Activated effector memory CD4-positive, alpha-beta T cell treated with Interleukin-2 at 50 U/mL for 16 hours (primary cell): ENCODE results near the gene DCST2.
A peak's percentile ranks its signal among the peaks of the same experiment; 100 is the strongest.

Experiments used
- DNase-seq: peaks from one replicate; pipeline ENCODE4 v3.0.0-alpha.2; 2020

DCST2 gene

DNA sequence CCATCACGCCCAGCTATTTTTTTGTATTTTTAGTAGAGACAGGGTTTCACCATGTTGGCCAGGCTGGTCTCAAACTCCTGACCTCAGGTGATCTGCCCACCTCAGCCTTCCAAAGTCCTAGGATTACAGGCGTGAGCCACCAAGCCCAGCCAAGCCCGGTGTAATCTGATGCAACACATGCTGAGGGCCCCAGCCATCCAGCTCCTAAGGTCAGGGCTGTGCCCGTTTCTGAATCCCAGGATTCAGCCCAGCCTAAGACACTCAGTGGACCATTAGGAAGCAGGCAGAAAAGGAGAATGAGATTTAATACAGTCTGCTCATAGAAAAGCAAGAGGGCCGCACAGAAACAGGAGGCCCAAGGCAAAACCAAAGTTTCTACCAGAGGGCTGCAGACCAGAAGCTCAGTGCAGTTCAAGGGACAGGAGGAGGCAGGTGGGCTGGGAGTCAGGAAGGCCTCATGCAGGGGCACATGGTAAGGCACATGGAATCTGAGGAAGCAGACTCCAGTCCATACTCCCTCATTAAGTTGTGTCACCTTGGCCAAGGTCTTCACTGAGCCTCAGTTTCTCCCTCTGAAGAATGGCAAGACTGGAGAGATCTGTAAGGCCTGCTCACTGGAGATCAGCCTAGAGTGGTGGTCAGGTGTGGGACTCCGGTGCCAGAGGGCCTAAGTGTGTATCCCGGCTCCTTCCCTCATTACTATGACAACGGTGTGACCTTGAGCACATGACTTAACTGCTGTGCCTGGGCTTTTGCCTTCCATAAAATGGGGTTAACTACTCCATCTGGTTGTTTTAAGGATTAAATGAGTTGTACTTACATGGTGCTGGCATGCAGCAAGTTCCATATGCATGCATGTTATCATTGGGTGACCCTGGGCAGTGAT lies 15.1 kb upstream of the DCST2 start:
- no peak for DNase-seq

DNA sequence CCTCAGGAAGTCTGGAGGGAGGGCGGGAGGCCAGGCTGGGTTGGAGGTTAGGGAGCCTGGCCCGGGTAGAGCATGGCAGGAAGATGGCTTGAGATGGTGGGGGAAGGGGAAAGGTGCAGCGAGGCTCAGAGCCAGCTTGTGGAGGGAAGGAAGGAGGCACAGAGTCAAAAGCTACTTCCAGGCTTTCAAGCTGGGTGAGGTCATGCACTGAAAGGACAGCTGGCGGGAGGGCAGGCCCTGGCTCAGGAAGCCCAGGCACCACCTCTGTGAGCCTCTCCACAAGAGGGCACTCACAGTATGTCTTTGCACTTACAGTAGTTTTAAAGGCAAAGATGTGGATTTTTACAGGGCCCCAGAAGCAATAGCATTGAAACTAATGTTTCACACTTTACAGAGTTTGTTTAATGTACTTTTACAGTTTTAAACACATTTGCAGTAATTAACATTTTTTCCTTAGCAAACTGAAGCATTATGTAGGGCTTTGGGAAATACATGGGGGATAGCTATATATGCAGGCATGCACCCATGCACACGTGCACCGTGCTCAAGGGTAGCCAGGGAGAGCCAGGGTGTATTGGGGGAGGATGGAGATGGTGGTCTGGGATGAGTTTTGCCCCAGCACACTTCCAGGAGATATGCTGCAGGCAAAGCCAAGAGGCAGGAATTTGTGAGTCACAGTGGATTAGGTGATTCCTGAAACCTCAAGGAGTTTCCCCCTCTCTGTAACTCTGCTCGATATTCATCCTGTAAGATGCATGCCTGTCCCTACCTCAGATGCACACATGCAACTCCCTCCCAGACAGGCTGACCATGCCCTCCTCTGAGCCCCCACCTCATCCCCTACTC lies 11.5 kb upstream of the DCST2 start:
- peak; percentile 47 for DNase-seq

DNA sequence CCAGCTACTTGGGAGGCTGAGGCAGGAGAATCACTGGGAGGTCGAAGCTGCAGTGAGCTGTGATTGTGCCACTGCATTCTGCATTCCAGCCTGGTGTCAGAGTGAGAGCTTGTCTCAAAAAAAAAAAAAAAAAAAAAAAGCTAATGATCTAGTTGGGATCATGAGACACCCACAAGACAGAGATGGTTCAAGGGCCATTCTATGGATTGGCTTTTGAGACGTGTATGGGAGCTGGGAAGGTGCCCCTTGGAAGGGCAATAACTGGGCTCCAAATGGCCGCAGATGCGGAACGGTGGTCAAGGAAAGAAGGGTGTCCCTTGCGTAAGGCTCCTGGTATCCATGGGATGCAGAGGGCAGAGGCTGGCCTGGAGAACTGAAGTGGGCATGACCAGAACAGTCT lies 10.8 kb upstream of the DCST2 start:
- DNase-seq = no peak

DNA sequence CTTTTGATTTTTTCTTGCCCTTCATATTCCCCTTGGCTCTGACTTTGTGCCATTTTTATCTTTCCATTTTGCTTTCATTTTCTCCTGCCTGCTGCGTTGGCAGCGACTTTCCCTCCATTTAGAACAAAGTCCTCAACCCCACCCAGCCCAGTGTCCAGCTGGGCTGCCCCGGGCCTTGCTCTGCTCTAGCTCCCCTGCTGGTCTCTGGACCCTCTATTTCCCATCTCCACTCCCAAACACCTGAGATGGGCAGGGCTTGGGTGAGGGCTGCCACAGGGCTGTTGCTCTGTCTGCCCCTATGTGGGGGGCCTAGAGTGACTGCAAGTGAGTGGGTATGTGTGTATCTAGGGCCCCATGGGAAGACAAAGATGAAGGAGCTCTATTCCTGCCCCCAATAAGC lies 10.2 kb upstream of the DCST2 start:
- DNase-seq = no peak

DNA sequence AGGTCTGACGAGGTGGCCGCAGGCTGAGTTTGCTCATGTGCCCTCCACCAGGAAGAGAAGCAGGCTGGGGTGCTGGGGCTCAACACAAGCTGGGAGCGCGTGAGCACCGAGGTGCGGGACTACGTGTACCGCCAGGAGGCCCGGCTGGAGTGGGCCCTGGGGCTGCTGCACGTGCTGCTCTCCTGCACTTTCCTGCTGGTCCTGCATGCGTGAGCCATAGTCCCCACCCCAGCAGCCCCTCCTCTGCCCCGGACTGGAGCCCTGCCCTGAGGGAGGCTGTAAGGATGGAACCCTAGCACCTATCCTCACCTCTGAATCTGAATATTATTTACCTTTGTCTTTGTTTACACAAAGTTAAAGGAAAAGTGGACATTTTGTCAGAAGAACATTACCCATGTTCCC lies 9.7 kb upstream of the DCST2 start:
- DNase-seq = no peak

DNA sequence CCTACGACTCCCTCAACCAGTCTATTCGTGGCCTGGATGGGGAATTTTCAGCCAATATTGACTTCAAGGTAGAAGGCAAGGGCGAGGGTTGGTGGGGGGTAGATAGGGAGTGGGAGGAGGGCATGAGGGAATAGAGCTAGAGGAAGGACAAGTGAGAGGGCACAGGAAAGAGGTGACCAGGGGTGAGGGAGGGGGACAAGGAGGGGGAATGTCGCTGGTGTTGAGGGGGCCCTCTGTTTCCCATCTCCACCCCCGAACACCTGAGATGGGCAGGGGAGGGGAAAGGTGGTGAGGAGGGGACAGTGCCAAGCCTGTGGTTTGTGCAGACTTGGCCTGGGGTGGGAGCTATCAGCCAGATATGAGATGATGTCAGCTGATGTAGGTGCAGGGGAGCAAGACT lies 9.2 kb upstream of the DCST2 start:
- DNase-seq = no peak

DNA sequence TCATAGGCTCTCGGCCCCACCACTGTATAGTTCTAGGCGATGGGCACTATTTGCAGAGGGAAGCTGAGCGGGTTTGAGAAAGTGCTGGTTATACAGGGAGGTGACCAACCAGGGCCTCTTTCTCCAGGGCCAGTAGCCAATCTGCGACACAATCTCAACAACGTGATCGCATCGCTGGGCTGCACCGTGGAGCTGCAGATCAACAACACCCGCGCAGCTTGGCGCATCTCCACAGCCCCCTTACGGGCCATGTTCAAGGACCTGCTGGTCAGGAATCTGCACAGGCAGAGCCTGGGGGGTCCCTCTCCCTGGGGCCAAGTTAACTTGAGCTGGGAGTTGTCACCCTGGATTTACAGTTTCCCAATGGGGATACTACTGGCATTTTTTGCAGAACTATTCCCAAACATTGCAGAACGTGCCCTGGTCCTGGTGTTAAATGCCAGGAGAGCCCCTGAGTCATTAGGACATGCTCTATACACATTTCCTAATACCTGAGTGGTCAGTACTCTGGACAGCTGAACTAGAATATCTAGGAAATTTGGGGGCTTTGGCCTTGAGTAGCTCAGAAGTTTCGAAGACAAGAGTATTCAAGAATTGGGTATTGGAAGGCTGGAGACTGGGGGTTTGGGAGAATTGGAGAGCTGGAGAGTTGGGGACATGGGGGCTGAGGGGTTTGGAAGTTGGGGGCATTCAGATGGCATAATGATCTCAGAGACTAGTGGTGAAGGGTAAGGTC lies 6.9 kb upstream of the DCST2 start:
- DNase-seq = no peak

DNA sequence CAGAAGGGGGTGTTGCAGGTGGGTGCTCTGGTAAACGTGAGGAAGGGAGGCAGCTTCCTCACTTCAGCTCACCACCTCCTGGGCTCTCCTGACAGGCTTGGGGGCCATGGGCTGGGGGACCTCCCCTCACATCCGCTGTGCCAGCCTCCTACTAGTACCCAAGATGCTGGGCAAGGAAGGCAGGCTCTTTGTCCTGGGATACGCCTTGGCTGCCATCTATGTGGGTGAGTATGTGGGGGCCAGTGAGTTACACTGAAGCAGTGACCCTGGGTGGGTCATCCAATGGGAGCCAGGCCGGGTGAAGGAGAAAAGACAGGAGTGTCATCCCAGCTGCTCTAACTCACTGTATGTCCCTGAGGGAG lies 5.7 kb upstream of the DCST2 start:
- no peak for DNase-seq

DNA sequence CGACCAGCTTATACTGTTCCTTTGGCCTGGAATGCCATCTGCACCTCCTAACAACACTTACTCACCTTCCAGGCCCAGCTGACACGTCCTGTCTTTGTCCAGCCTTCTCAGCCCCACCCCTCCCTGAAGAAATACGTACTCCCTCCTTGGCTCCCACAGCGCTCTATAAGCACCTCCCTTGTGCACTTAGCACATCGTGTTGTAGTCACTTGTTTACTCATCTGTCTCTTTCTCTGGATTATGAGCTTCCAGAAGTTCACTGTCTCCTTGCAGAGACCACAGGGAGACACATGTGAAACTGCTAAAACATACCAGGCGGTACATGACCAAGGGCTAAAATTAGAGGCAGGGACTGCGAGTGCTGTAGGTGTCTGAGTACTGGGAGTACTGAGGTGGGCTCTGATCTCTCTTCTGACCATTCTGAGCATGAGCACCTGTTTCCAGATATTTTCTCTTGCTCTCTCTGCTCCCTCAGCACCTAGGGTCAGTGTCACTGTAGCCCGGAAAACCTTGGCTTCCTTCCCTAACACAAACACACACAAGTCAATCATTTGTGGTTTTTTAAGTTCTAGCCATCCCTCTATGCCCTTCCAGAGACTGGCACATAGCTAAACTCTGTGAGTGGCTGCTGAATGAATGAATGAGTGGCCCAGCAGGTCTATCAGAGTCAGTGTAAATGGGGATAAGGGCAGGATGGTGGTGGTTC lies 5.2 kb upstream of the DCST2 start:
- no peak for DNase-seq

DNA sequence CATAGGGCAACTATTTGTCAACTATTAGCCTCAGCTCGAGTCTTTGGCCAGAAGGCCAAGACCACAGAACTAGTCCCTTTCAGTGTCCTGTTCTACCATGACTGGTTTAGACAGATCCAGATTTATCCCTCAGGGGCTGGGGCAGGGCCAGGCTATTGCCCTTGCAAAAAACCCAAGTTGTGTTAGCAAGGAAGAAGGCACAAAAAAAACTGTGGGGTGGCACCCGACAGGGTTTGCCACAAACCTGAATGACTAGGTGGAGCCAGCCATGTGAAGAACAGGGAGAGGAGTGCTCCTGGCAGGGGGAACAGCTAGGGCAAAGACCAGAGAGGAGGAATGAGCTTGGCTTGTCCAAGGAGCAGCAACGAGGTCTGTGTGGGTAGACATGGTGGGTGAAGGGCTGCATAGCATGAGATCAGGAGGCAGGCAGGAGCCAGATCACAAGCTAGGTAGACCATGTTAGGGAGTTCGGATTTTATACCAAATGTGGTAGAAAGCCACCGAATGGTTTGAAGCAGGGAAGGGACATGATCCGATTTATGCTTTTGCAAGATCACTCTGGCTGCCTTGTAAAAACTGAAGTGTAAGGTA lies 4.4 kb upstream of the DCST2 start:
- no peak for DNase-seq

DNA sequence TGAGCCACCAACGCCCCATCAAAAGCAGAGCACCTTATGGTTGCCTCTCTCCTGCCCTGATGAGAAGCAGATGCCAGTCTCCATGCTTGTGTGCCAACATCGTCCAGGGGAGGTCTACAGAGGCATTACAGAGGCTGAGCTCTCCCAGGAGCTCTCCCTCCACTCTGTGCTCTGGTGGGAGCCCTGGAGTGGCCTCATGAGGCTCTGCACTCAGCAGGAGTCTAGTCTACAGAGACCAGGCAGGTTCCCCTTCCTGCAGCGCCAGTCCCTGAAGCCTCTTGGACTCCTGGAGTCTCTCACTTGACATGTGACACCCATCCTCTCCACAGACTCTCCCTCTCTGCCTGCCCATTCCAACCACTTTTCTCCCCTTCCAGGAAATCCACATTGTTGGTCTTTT lies 3.5 kb upstream of the DCST2 start:
- DNase-seq = no peak

DNA sequence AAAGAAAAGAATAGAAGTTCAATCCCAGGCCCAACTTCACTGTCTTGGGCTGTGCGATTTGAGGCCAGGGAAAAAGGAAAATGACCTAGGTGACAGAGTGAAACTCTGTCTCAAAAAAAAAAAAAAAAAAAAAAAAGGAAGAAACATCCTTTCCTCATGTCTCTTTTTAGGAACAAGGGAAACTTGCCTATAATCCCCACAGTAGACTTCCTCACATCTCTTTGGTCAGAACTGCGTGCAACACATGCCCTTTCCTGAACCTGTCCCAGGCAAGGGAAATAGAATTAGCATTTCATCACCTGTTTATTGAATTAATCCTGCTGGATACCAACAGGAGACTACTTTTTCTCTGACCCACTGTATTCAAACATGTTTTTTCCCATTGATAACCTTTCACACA lies 2.4 kb upstream of the DCST2 start:
- DNase-seq = no peak

DNA sequence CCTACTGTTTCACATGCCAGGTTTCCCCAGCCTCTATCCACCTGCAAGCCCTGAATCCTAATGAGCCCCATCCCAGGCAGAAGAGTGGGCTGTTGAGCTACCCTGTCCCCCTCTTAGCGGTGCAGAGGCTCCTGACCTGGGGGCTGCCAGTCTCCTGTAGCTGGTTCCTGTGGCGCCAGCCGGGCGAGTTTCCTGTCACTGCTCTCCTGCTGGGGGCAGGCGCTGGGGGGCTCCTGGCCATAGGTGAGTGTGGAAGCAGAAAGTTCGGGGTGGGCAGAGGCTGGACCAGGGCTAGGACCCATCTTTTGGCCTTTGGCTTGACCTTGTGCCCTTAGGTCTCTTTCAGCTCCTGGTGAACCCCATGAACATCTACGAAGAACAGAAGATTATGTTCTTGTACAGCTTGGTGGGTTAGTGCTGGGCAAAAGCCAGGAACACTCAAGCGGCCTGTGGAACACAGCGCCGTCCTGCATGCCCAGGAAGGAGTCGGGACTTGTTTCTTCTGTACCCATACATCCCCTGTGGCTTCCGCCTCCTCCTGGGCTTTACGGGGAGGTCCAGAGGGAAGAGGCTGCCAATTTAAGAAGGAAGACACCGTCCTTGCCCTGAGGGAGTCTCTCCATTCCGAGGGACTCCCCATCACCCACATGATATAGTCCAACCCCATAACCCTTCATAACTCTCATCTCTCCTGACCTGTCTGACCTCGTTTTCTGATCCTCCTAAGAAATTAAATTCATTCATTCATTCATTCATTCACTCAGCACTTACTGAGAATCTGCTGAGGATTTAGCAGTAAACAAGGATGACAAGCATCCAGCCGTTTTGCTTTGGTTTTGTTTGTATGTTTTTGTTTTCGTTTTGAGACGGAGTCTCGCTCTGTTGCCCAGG lies 982 bp upstream of the DCST2 start:
- no peak for DNase-seq

DNA sequence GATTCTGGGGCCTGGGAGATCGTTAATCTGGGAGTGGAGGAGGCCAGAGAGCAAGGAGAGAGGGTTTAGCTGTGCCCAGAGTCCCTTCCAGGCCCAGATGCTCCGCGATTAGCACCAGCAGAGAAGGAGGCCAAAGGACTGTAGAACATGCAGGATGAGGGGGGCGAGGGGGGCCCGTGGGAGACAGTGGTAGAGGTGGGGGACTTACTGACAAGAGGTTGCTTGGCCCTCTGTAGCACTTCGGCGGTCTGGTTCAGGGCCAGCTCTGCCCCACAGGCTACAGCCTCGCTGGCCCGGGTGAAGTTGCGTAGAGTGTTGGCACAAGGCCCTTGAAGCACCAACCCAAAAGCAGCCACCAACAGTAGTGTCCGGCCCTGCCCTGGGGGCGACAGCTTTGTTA lies 695 bp downstream of the DCST2 start:
- no peak for DNase-seq

DNA sequence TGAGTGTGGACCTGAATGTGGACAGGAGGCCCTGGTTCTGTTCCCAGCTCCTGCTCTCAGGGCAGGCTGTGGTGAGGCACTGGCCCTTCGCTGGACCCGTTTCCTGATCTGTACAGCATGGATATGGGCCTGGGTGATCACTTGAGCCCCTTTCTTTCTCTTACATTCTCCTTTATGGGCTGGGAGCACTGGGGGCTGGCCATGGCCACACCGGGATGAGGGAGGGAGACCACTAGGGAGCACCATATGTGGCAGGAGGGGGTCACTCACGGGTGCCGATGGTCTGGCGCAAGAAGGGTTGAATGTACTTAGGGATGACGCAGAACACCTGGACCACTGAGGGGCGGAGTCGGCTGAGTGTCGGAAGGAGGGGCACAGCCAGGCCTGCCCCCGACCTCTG lies 2.7 kb downstream of the DCST2 start:
- DNase-seq = no peak

DNA sequence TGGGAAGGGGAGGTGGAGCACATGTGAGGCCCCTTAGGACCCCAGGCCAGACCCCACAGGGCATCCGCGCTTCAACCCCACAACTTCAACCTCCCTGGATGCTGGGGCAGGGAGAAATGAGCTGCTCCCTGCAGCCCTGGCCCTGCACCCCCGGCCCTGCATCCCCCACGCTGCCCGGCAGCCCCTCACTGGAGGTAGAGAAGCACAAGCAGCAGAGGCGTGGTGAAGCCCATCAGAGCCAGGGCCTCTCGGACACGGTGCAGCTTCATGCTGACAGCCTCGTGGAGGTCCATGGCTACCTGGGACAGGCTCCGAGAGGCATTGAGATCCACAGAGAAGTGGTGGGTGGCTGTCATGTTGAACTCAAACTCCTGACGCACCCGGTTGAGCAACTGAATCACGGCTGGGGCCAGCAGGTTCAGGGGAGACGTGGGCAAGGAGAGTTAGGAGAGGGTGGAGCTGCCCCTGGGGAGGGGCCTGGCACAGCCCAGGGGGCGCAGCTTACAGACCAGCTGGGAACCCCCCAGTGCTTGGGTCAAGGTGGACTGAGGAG lies 3.3 kb downstream of the DCST2 start:
- DNase-seq = no peak

DNA sequence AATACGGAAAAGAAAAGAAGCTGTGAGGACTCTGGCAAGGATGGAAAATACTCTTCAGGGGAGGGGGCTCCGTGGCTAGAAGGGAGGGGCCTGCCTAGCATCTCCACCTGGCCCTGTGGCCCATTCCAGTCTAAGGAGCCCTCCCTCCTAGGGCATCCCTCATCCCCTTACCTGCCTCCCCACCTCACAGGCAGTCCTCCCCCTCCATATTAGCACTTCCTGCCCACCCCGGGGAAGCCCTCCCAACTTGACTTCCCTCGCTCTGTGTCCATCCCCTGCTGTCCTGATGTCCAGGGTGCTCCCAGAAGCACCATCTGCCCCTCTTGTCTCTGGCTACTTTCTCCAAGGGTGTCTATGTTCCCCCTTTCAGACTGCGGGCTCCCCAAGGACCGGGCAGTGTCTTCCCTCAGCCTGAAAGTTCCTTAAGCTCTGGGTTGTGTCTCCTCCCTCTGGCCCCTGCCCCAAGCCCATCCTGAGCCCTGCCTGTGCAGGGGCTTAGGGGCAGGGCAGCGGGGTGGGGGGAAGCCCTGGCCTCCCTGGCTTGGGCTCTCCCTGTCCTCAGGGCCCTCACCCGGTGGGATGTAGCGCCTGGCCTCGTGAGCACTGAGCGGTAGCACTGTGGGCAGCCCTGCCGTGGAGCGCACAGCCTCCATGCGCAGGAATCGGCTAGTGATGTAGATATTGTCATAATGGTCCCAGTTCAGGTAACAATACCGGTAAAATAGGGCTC lies 3.9 kb downstream of the DCST2 start:
- no peak for DNase-seq

DNA sequence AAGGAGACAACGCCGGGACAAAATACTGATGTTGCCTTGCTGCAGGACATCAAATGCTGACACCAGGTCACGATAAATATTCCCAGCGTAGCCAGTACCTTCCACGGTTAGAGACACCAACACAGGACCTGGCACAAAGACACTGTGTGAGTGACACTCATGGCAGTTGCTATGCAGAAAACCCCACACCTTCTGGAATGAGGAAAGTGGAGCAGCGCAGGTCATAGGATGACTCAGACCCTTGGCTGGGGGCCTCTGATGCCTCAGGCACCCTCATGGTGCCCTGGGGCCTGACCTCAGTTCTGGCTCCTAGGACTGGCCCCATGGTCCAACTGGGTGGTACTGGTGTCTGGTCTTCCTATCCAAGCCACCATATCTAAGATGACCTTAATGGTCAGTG lies 7.0 kb downstream of the DCST2 start:
- no peak for DNase-seq

DNA sequence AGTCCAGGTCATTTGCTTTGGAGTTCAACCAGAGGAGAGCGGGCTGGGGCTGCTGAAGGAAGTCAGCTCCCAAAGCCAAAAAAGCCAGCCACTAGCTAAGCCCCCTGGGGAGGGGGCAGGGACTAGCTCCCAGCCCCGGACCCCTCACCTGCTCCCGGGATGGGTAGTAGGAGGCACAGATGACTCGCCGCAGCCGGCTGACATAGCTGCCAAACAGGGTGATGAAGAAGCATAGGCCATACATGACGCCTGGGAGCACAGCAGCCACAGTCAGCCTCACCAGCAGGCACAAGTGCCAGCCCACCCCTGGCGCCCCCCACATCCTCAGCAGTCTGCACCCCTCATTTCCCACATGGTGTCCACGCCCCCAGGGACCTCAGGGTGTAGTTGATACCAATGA lies 7.4 kb downstream of the DCST2 start:
- no peak for DNase-seq

DNA sequence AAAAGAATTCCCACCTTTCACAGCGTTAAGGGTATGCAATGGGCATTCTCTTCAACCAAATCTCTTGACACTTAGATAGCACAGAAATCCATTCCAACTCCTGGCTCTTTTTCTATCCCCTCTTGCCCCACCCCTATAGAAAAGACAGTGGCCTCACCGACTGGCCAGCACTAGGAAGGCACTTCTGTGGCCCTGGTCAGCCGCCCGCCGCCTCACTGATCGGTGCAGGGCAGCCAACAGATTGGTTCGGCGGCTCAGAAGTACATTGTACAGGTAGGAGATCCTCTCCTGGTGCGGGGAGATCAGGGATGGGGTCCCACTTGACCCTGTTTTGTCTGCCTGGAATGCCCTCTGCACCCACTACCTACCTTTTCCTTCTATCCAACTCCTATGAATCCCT lies 9.3 kb downstream of the DCST2 start:
- no peak for DNase-seq

DNA sequence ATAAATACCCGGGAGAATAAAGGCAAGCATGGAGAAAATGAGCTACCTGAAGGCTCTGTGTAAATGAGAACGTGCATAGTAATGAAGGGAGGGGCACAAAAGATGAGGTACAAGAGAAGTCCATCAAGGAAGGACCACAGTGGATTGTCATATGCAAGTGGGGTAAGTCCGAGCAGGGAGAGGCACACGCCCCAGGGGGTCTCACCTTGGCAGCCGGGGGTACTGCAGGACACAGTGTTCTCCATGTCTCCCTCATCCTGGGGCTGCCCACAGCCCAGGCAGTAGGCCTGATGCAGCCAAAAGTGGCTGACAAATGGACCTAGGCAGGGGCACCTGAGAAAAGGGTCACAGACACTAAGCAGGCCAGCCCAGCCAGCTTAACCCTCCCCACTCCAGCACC lies 10.0 kb downstream of the DCST2 start:
- DNase-seq = no peak
